ENCODE data around the gene PCNX4.

DNA sequence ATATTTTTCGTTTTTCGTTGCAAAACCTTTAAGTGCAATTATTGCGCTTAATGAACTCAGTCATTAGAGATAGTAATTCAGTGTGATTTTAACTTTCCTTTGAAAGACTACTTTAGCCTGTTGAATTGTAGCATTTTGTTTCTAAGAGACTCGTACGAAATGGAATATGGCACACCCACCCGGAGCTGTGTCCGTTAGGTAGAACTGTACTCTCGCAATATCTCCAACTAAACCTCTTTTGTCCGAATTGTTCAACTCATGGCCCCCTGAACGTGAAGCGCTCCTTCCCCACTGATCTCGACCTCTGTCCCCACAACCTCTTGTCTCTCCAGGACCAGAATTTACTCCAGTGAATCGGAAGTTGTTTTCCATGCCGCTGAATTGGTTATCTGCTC is 800 bp downstream of the PCNX4 start:
- TF ChIP-seq POLR2A (IDR thresholded peaks at IDR 0.05) = no peak
- TF ChIP-seq, protein P1, sequence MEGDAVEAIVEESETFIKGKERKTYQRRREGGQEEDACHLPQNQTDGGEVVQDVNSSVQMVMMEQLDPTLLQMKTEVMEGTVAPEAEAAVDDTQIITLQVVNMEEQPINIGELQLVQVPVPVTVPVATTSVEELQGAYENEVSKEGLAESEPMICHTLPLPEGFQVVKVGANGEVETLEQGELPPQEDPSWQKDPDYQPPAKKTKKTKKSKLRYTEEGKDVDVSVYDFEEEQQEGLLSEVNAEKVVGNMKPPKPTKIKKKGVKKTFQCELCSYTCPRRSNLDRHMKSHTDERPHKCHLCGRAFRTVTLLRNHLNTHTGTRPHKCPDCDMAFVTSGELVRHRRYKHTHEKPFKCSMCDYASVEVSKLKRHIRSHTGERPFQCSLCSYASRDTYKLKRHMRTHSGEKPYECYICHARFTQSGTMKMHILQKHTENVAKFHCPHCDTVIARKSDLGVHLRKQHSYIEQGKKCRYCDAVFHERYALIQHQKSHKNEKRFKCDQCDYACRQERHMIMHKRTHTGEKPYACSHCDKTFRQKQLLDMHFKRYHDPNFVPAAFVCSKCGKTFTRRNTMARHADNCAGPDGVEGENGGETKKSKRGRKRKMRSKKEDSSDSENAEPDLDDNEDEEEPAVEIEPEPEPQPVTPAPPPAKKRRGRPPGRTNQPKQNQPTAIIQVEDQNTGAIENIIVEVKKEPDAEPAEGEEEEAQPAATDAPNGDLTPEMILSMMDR (IDR thresholded peaks at IDR 0.05 in 4 of 5, conservative IDR thresholded peaks at IDR 0.05 in 1 of 5) = no peak
